DMS53 treated with DMSO at 0.1 percent for 48 hours (cell line): ENCODE measurements around the gene NHP2.
"Not testable (repeated sequence)": the region's sequence is repeated elsewhere in the genome, so short reads cannot be mapped to it uniquely, and the experiment has no call there.

Experiments
- DNase-seq: peaks from one replicate; lab custom pipeline; 2025; ENCODE audit not compliant: unreplicated experiment; lab: John Stamatoyannopoulos, UW

The NHP2 gene

GRCh38 chr5:178153530-178154340 lies at the start of gene NHP2:
NHP2 (minus strand) TSS chr5:178153885; CDS start chr5:178153817, 68 bp downstream.
- DNase-seq, result peak; percentile 96

GRCh38 chr5:178202541-178202940 lies 48.9 kb upstream of the NHP2 start:
- DNase-seq, result no peak

GRCh38 chr5:178201927-178202235 lies 48.2 kb upstream of the NHP2 start:
- DNase-seq, result no peak

- no peak for DNase-seq
These were observed 47.7 kb upstream of the NHP2 start for GRCh38 chr5:178201221-178201926.

- no peak for DNase-seq
These were observed 46.1 kb upstream of the NHP2 start for GRCh38 chr5:178199581-178200434.

GRCh38 chr5:178198706-178199105 lies 45.0 kb upstream of the NHP2 start:
- no peak for DNase-seq

GRCh38 chr5:178198151-178198550 lies 44.5 kb upstream of the NHP2 start:
- not testable (repeated sequence) for DNase-seq

GRCh38 chr5:178196986-178197385 lies 43.3 kb upstream of the NHP2 start:
- no peak for DNase-seq

GRCh38 chr5:178196281-178196812 lies 42.7 kb upstream of the NHP2 start:
- no peak for DNase-seq

- no peak for DNase-seq
These were observed 40.3 kb upstream of the NHP2 start for GRCh38 chr5:178194026-178194425.

- DNase-seq, result no peak
These were observed 39.6 kb upstream of the NHP2 start for GRCh38 chr5:178193251-178193809.

GRCh38 chr5:178192787-178193186 lies 39.1 kb upstream of the NHP2 start:
- DNase-seq, result no peak

GRCh38 chr5:178192244-178192643 lies 38.6 kb upstream of the NHP2 start:
- DNase-seq, result no peak

- DNase-seq, result no peak
These were observed 38.0 kb upstream of the NHP2 start for GRCh38 chr5:178191661-178192060.

GRCh38 chr5:178189433-178189832 lies 35.7 kb upstream of the NHP2 start:
- no peak for DNase-seq

GRCh38 chr5:178187014-178187413 lies 33.3 kb upstream of the NHP2 start, which contains the start of gene GMCL2:
GMCL2 (minus strand) TSS chr5:178187371; CDS start chr5:178187299, 72 bp downstream.
- DNase-seq, result no peak

- DNase-seq, result no peak
These were observed 32.7 kb upstream of the NHP2 start for GRCh38 chr5:178186427-178186826.

GRCh38 chr5:178182158-178182876 lies 28.6 kb upstream of the NHP2 start:
- DNase-seq, result no peak

- no peak for DNase-seq
These were observed 26.6 kb upstream of the NHP2 start for GRCh38 chr5:178180141-178180863.

- no peak for DNase-seq
These were observed 23.9 kb upstream of the NHP2 start for GRCh38 chr5:178177569-178177968.
